Neuronal stem cell (in vitro differentiated cells): Measurements from ENCODE around the gene RGL2.

Experiments used
- DNase-seq: peaks from one replicate; pipeline ENCODE4 v3.0.0-alpha.2; 2013; ENCODE audit warnings: low spot score
- H2AFZ ChIP-seq: one replicate; pipeline ENCODE4 v1.6.1; 2013; ENCODE audit warnings: mild to moderate bottlenecking, low read length, inconsistent platforms
- H2AK5ac ChIP-seq: 2 replicates; pipeline ENCODE4 v1.6.1; 2013; ENCODE audit warnings: low read depth, mild to moderate bottlenecking, inconsistent platforms, low read length, moderate library complexity, mixed read lengths
- H2BK120ac ChIP-seq: 2 replicates; pipeline ENCODE4 v1.6.1; 2013; ENCODE audit warnings: low read depth, mild to moderate bottlenecking, inconsistent platforms, low read length, moderate library complexity, mixed read lengths
- H2BK12ac ChIP-seq: one replicate; pipeline ENCODE4 v1.6.1; 2013; ENCODE audit warnings: low read length, inconsistent platforms
- H2BK15ac ChIP-seq: 2 replicates; pipeline ENCODE4 v1.6.1; 2013; ENCODE audit warnings: mild to moderate bottlenecking, low read length, inconsistent platforms, mixed read lengths
- H2BK5ac ChIP-seq: one replicate; pipeline ENCODE4 v1.6.1; 2013; ENCODE audit warnings: inconsistent platforms, mild to moderate bottlenecking, low read length, moderate library complexity
- H3K14ac ChIP-seq: one replicate; pipeline ENCODE4 v1.6.1; 2013; ENCODE audit warnings: low read length, inconsistent platforms
- H3K18ac ChIP-seq: 2 replicates; pipeline ENCODE4 v1.6.1; 2013; ENCODE audit warnings: low read length, inconsistent platforms
- H3K23ac ChIP-seq: 2 replicates; pipeline ENCODE4 v1.6.1; 2013; ENCODE audit warnings: low read depth, mild to moderate bottlenecking, mixed read lengths, low read length, inconsistent platforms; ENCODE audit not compliant: poor library complexity
- H3K27ac ChIP-seq: replicated peaks from 3 replicates; pipeline ENCODE4 v1.5.1; 2013; ENCODE audit warnings: low read length, inconsistent platforms
- H3K27me3 ChIP-seq, 3 experiments: 2 replicates each; pipeline ENCODE4 v1.6.1; 2013; ENCODE audit warnings: low read length in 3 of 3, mild to moderate bottlenecking in 2 of 3, inconsistent platforms in 1 of 3, low read depth in 1 of 3, mixed read lengths in 1 of 3, moderate library complexity in 1 of 3; ENCODE audit not compliant: control insufficient read depth in 3 of 3, insufficient read depth in 3 of 3
- H3K36me3 ChIP-seq, 2 donors: replicated peaks in 1 of 2; 2 replicates each; pipeline ENCODE4 v1.6.1; 2013; ENCODE audit warnings: low read length in 2 of 2; ENCODE audit not compliant: control insufficient read depth in 2 of 2, insufficient read depth in 2 of 2
- H3K4ac ChIP-seq: 2 replicates; pipeline ENCODE4 v1.6.1; 2013; ENCODE audit warnings: inconsistent platforms, mild to moderate bottlenecking, low read length, moderate library complexity
- H3K4me1 ChIP-seq, 2 donors: 1 replicate in 1 of 2; 2 replicates in 1 of 2; pipeline ENCODE4 v1.6.1; 2013; ENCODE audit warnings: low read length in 2 of 2, low read depth in 1 of 2; ENCODE audit not compliant: control insufficient read depth in 2 of 2, insufficient read depth in 1 of 2
- H3K4me2 ChIP-seq: one replicate; pipeline ENCODE4 v1.6.1; 2013; ENCODE audit warnings: mild to moderate bottlenecking, low read length, inconsistent platforms; ENCODE audit not compliant: insufficient read depth, poor library complexity, severe bottlenecking
- H3K4me3 ChIP-seq, 2 donors: 2 replicates each; pipeline ENCODE4 v1.5.1; 2013; ENCODE audit warnings: low read length in 2 of 2, mild to moderate bottlenecking in 2 of 2, inconsistent platforms in 1 of 2, moderate library complexity in 1 of 2
- H3K79me1 ChIP-seq: one replicate; pipeline ENCODE4 v1.6.1; 2013; ENCODE audit warnings: low read depth, mild to moderate bottlenecking, inconsistent platforms, low read length, moderate library complexity
- H3K9ac ChIP-seq: one replicate; pipeline ENCODE4 v1.6.1; 2013; ENCODE audit warnings: mild to moderate bottlenecking, low read depth, low read length, inconsistent platforms; ENCODE audit not compliant: poor library complexity
- H3K9me3 ChIP-seq, 2 donors: replicated peaks in 1 of 2; 2 replicates each; pipeline versions ENCODE3 to v1.6.1; 2013; ENCODE audit warnings: low read length in 2 of 2, mild to moderate bottlenecking in 2 of 2, inconsistent platforms in 1 of 2, low read depth in 1 of 2, mixed read lengths in 1 of 2, moderate library complexity in 1 of 2; ENCODE audit not compliant: control insufficient read depth in 2 of 2, insufficient read depth in 1 of 2
- H4K8ac ChIP-seq: one replicate; pipeline ENCODE4 v1.6.1; 2013; ENCODE audit warnings: low read depth, mild to moderate bottlenecking, inconsistent platforms, low read length, moderate library complexity
- H4K91ac ChIP-seq: one replicate; pipeline ENCODE4 v1.6.1; 2013; ENCODE audit warnings: low read length, low read depth, mild to moderate bottlenecking, inconsistent platforms; ENCODE audit not compliant: poor library complexity
- WGBS, 2 donors: extraction: QIAGEN DNeasy Blood & Tissue Kit; methylation state at CpG; one replicate each; pipeline ENCODE4 v1.1.7; 2013; ENCODE audit warnings: missing lambda C conversion rate in 2 of 2, mixed read lengths in 1 of 2; ENCODE audit not compliant: insufficient read length in 2 of 2, insufficient replicate concordance in 1 of 2; ENCODE audit errors: extremely low coverage in 2 of 2; 5-methylcytosine and 5-hydroxymethylcytosine counted together

The RGL2 gene

DNA sequence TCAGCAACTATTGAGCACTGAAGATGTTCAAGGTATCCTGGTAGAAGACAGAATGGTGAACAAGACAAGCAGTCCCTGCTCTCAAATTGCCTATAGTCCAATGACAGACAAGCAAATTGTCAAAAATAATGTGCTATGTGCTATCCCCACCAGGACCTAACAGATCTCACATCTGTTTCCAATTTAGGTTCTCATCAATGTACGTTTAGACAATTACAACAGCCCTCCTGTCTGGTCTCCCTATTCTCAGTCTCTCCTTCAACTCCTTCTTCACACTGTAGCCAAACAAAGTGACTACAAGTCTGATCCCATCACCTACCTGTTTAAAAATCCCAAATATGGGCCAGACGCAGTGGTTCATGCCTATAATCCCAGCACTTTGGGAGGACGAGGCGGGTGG is 7.6 kb upstream of the RGL2 start:
- Histone ChIP-seq H3K27me3 (no peaks in the 10 kb centered on the region), H3K23ac (no peak overlapping the region), H3K9me3 (no peaks in the 10 kb centered on the region), H2BK15ac (no peak overlapping the region), H2AFZ (no peak overlapping the region), H4K8ac (no peak overlapping the region), H2BK5ac (no peak overlapping the region), H3K4me2 (no peak overlapping the region), H3K79me1 (no peaks in the 10 kb centered on the region), H2BK12ac (no peak overlapping the region), H3K27ac (no peak overlapping the region), H3K9ac (no peak overlapping the region), H3K4me1 (no peaks in the 10 kb centered on the region), H3K4me3 (no peak overlapping the region), H4K91ac (no peak overlapping the region), H3K36me3 (peaks cover 1 to 40% of the 10 kb centered on the region in 2 donors), H3K18ac (no peak overlapping the region), H3K4ac (no peak overlapping the region), H2AK5ac (no peak overlapping the region), H2BK120ac (no peak overlapping the region), H3K14ac (no peak overlapping the region)
- WGBS, 2 donors = no CpG with 5 or more reads among the region's 4 CpGs
- no peak for DNase-seq

DNA sequence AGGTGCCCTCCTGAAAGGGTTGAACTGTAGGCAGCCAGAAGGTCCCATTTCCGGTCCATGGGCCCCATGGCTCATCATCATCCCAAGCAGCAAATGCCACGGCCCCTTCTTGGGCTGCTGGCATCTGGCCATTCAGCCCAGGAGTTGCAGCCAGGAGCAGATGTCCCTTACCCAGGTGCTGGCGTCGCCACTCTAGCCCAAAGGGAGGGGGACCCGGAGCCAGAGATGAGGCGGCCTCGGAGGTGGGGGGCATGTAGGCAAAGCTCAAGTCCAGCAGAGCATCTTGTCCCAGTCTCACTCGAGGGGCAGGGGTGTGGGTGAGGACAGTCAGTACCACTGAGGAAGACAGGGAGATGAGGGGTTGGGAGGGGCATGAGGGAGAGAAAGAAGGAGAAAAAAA is 6.3 kb upstream of the RGL2 start:
- Histone ChIP-seq H3K14ac (no peak overlapping the region), H3K9ac (no peak overlapping the region), H3K27me3 (no peaks in the 10 kb centered on the region), H3K79me1 (peaks cover under 1% of the 10 kb centered on the region), H3K4me2 (no peak overlapping the region), H2AK5ac (no peak overlapping the region), H2BK120ac (no peak overlapping the region), H3K27ac (no peak overlapping the region), H2AFZ (no peak overlapping the region), H2BK15ac (no peak overlapping the region), H3K4me3 (peak overlapping the region in 1 of 2 donors; percentile 35), H3K18ac (no peak overlapping the region), H4K8ac (no peak overlapping the region), H3K36me3 (peaks cover 1 to 40% of the 10 kb centered on the region in 2 donors), H3K23ac (no peak overlapping the region), H4K91ac (no peak overlapping the region), H2BK12ac (no peak overlapping the region), H2BK5ac (peak overlapping the region; percentile 4), H3K4me1 (no peaks in the 10 kb centered on the region), H3K9me3 (no peaks in the 10 kb centered on the region), H3K4ac (no peak overlapping the region)
- WGBS, 2 donors = no CpG with 5 or more reads among the region's 8 CpGs
- DNase-seq = no peak

GRCh38 chr6:33304216-33304615 is 5.5 kb upstream of the RGL2 start:
- Histone ChIP-seq H2AK5ac (peak overlapping the region; percentile 45), H3K36me3 (peaks cover 1 to 40% of the 10 kb centered on the region in 2 donors), H2BK12ac (no peak overlapping the region), H2BK15ac (no peak overlapping the region), H3K4ac (no peak overlapping the region), H2BK120ac (no peak overlapping the region), H3K4me3 (no peak overlapping the region), H3K23ac (peak overlapping the region; percentile 47), H3K9ac (peak overlapping the region; percentile 15), H3K14ac (no peak overlapping the region), H3K4me2 (no peak overlapping the region), H2AFZ (no peak overlapping the region), H3K9me3 (no peaks in the 10 kb centered on the region), H2BK5ac (peak overlapping the region; percentile 43), H3K18ac (no peak overlapping the region), H4K8ac (no peak overlapping the region), H3K4me1 (no peaks in the 10 kb centered on the region), H3K79me1 (peaks cover 3% of the 10 kb centered on the region), H3K27ac (no peak overlapping the region), H4K91ac (no peak overlapping the region), H3K27me3 (no peaks in the 10 kb centered on the region)
- no peak for DNase-seq
- WGBS, 2 donors = no CpG with 5 or more reads among the region's 16 CpGs

DNA sequence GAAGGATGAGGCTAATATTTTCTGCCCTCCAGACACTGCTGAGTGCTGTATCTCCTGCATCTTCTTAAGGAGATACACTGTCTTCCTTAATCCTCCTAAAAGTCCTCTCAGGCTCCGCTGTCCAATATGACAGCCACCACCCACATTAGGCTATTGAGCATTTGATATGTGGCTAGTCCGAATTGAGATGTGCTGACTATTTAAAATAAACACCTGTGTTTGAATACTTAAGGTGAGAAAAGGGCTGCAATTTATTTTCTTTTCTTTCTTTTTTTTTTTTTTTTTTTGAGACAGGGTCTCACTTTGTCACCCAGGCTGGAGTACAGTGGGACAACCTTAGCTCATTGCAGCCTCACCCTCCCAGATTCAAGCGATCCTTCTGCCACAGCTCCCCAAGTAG is 3.1 kb upstream of the RGL2 start:
- Histone ChIP-seq H2BK15ac (no peak overlapping the region), H2BK12ac (no peak overlapping the region), H3K27me3 (no peaks in the 10 kb centered on the region), H3K23ac (no peak overlapping the region), H3K18ac (no peak overlapping the region), H3K4ac (no peak overlapping the region), H2BK5ac (no peak overlapping the region), H2AFZ (no peak overlapping the region), H3K27ac (no peak overlapping the region), H3K4me3 (no peak overlapping the region), H3K14ac (no peak overlapping the region), H2BK120ac (no peak overlapping the region), H3K79me1 (peaks cover 5% of the 10 kb centered on the region), H4K8ac (no peak overlapping the region), H3K36me3 (peaks cover 1 to 40% of the 10 kb centered on the region in 2 donors), H3K4me2 (no peak overlapping the region), H3K4me1 (peaks cover 4 to 6% of the 10 kb centered on the region in 2 donors), H4K91ac (no peak overlapping the region), H3K9me3 (no peaks in the 10 kb centered on the region), H3K9ac (no peak overlapping the region), H2AK5ac (no peak overlapping the region)
- WGBS, 2 donors = no CpG with 5 or more reads among the region's 3 CpGs
- no peak for DNase-seq
